Ammon's horn (tissue), 1 donor: ENCODE results near the gene NPAS3.
A peak's percentile ranks its signal among the peaks of the same experiment; 100 is the strongest.

Source experiments
- DNase-seq: peaks from one replicate; pipeline ENCODE4 v3.0.0-alpha.2; 2016; ENCODE audit warnings: low spot score

The NPAS3 gene

GRCh38 chr14:33332497-33332896 lies 393.8 kb downstream of the NPAS3 start:
- peak; percentile 91 for DNase-seq

DNA sequence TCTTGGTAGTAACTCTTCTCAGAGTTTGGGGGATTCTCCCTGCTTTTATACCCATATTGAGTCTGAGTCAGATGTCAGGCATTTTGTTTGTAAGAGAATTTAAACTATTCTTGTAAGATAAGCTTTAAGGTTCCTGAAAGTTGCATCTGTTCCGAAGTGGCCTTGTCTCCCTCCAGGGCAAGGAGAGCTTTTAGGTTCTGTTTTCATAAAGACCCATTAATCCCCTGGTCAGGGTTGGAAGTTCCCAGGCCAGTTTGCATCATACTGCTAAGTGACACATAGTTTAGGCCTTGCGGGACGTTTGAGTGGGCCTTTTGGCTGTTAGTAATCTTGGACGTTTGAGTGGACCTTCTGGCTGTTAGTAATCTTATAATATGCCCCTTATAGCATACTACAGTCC lies 396.7 kb downstream of the NPAS3 start:
- no peak for DNase-seq

DNA sequence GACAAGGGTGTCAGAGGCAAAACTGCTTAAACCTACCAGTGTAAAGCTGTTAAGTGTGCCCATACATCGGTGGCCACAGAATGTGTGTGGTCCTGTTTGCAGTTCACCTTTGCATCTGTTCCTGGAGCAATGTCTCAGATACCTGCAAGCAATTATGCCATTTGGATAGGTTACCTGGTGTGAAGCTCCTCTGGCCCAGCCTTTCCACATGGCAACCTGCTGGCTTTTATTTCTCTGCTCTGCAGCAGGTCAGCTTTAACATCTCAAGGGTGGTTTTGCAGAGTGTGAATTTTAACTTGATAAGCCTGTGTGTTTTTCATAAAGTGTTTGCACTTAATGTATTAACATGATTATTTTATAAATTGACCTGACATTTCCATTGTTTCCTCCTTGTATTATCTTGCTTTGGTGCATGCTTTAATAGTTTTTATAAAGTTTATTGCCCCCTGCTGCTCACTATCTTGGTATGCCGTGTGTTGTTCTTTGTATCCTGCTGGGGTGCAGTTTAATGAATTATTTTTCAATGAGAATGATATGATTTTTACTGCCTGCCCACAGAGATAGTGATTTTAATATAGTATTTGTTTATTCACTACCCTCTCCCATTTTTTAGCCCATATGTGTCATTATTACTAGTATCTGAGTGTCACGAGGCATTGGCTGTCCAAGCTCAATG lies 403.8 kb downstream of the NPAS3 start:
- no peak for DNase-seq

DNA sequence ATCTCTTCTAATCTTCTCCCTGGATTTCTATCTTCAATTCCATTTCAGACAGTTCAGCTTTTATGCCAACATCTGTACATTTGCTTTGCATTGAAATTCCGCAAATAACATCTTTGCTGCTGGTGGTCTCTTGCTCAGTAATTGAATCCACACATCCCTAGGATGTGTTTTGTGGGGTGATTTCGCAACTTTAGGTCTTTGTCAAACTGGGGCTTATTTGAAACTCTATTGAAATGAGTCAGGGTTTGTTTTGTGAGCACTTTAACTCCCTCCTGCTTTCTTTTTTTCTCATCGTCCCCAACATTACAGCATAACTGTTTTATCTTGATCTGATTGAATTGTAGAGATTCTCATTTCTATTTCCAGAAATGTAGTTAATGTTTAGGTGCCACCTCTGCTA lies 404.3 kb downstream of the NPAS3 start:
- no peak for DNase-seq

- DNase-seq: no peak
These were observed 409.1 kb downstream of the NPAS3 start for GRCh38 chr14:33347796-33348195.

DNA sequence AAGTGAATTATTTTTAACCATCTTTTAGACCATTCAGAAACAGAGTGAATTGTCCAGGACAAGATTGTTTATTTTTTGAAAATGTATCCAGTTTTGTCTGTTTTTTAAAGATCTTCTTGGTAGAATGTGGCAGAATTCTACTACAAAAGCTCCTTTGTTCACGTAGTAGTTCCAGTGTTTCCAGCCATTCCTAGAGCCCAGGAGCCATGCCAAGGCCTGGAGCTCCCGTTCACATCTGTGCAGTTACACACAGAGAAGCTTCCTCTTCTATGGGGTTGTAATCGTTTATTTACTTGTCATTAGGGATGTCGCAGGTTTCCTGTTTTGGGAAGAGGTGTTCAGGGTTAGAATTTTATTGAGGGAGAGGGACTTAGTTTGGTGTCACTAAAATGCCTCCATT lies 409.8 kb downstream of the NPAS3 start:
- peak; percentile 29 for DNase-seq

DNA sequence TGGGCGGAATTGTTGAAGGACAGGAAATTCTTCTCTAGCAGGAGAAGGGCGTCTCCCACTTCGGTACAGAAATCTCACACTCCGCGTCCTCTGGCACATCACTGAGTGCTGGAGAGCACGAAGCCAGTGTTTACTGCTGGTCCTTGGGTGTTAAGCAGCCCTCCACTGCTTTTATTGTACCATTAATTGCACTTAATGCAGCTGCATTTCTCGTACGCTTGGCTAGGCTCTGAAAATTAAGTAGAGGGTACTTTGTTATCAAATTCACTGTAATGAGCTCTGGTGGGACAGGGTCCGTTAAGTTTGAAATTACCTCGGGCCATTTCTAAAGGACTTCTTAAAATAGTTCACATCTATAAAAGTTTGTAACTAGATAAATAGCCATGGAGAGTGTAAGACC lies 411.2 kb downstream of the NPAS3 start:
- no peak for DNase-seq

GRCh38 chr14:33350366-33350990 lies 411.8 kb downstream of the NPAS3 start:
- no peak for DNase-seq

DNA sequence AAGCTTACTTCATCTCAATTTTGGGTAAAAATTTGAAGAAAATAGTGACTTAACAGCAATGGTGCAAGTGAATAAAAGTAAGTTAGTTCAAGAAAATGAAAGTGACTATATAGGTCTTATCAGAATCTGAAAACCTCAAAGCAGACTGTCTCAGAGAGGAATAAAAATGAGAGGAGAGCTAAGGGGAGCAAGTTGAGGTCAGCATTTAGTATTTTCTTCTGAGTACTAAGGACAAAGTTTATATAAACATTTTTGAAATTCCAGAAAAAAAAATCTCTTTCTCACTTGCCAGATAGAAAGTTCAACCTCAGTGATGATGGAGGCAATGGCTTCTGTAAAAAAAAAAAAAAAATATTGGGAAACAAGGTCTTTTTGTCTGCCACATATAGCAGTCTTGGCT lies 414.1 kb downstream of the NPAS3 start:
- DNase-seq: no peak

DNA sequence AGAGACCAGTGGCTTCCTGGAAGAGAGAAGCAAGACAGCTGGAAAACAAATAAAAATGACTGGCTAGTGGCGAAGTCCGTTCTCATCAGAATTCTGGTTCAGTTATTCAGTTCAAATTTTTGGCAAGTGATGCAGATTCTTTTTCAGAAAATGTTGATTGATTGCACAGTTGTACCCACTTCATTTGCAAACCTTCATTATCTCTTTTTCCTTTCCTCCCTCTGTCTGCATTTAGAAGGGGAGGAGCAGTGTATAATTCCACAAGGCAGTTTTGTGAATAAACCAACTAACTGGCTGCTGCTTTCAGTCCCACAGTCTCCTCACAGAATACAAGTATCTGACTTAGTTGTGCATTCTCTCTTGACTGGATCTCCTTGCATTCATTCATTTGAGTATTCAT lies 417.5 kb downstream of the NPAS3 start:
- DNase-seq: no peak

- peak; percentile 64 for DNase-seq
These were observed 418.7 kb downstream of the NPAS3 start for GRCh38 chr14:33357225-33358010.

- no peak for DNase-seq
These were observed 420.7 kb downstream of the NPAS3 start for GRCh38 chr14:33359288-33359881.

DNA sequence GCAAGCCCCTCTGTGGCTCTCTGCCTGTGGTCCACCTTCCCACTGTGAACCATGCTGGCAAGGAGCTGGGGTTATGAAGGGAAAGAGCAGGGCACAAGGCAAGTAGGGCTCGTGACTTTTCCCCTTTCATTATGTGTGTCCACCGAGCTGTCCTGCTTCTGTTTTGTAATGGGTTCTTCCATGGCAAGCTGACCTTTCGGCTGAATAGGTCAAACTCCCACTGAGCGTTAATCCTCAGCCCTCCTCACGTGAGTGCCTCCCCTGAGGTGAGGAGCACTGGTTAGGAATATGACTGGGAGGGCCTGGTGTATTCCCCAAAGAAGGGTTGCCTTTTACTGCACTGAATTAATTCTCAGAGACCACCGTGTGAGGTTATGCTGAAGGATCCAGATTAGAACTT lies 424.3 kb downstream of the NPAS3 start:
- no peak for DNase-seq

- DNase-seq: no peak
These were observed 425.0 kb downstream of the NPAS3 start for GRCh38 chr14:33363682-33364081.

GRCh38 chr14:33364466-33364865 lies 425.8 kb downstream of the NPAS3 start:
- DNase-seq: peak; percentile 65

DNA sequence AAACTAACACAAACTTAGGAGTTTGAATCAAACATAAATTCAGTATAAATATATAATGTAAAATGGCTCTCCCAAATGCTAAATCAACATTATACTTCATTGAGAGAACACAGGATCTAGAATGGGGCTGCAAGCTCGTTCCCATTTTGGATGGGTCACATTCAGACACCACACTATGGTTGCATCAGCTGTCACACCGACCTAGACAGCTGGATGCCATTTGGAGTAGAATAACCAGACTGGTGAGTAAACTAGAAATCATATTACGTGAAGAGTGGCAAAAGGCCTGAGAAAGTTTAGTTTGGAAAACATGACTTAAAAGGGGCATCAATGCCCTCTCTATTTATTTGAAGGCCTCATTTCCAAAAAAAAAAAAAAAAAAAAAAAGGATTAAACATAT lies 430.4 kb downstream of the NPAS3 start:
- no peak for DNase-seq

- DNase-seq: no peak
These were observed 431.3 kb downstream of the NPAS3 start for GRCh38 chr14:33369972-33370371.

GRCh38 chr14:33370426-33370825 lies 431.7 kb downstream of the NPAS3 start:
- DNase-seq: no peak

- no peak for DNase-seq
These were observed 436.5 kb downstream of the NPAS3 start for GRCh38 chr14:33375196-33375595.

- no peak for DNase-seq
These were observed 437.1 kb downstream of the NPAS3 start for GRCh38 chr14:33375786-33376185.

DNA sequence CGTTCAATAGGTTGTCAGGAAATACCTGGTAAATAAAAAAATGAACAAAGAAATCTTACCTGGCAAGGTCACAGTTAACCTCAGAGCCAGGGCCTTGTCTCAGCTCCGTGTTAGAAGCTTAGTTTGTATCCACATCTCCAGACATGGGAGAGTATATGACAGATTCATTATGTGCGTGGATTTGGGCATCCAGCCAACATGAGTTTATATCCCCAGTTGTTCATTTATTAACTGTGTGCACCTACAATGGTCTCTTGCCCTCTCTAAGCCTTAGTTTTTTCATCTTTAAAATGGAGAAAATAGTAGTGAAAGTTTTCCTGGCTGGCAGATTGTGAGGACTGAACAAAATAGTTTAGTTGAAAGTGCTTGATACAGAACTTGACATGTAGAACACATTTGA lies 437.8 kb downstream of the NPAS3 start:
- no peak for DNase-seq

- no peak for DNase-seq
These were observed 439.1 kb downstream of the NPAS3 start for GRCh38 chr14:33377596-33378390.
